Measurements from ENCODE around the gene AOC3. TPM values are rescaled to one million over a fixed set of nuclear protein-coding genes. Genes with fewer than 3 reads are reported as not detected.
"Not testable (repeated sequence)": the region's sequence is repeated elsewhere in the genome, so short reads cannot be mapped to it uniquely, and the experiment has no call there.

Gene AOC3
- total RNA-seq, 1 experiment from 2014 or later = 2.8 TPM

GRCh38 chr17:42880776-42881310, 29.8 kb downstream of the AOC3 start:
- H3K14ac ChIP-seq (ENCODE audit: insufficient read depth, low read length) = no peak overlapping the region
- no peak overlapping the region for H3K4me2 ChIP-seq (ENCODE audit: insufficient read depth, insufficient read length, low read length)
- DNase-seq = no peak
- no peaks in the 10 kb centered on the region for H4K20me1 ChIP-seq (ENCODE audit: control insufficient read depth, insufficient read depth, insufficient read length)
- H3K18ac ChIP-seq (ENCODE audit: insufficient read length, low read depth, low read length) = no peak overlapping the region
- Mint-ChIP-seq H3K4me3 (no peak overlapping the region), H3K27me3 (ENCODE audit: low read depth) (peaks cover 53% of the 10 kb centered on the region), H3K4me1 (peaks cover 30 to 31% of the 10 kb centered on the region in 2 experiments), H3K27ac (no peak overlapping the region), H3K9me3 (0 out of 5 replicates have a peak, but pooled peaks cover 0 to 3% of the 10 kb centered on the region in 2 experiments), H3K36me3 (ENCODE audit: insufficient read depth in 1 of 3, low read depth in 3 of 3) (no peaks in the 10 kb centered on the region; a peak in 1 of 7 replicates)
- H3K23me2 ChIP-seq (ENCODE audit: insufficient read length, low read depth, low read length, poor library complexity, severe bottlenecking) = no peaks in the 10 kb centered on the region
- no peaks in the 10 kb centered on the region for H3K79me2 ChIP-seq (ENCODE audit: insufficient read depth, low read length)
- no peak overlapping the region for H2AFZ ChIP-seq (ENCODE audit: low read length)
- no peak overlapping the region for H2BK5ac ChIP-seq (ENCODE audit: insufficient read length, low read length)
- no peak overlapping the region for H3K23ac ChIP-seq (ENCODE audit: insufficient read length, low read depth, low read length)
- H3K79me1 ChIP-seq (ENCODE audit: insufficient read depth, low read depth, low read length, poor library complexity, severe bottlenecking) = no peaks in the 10 kb centered on the region
- no peak overlapping the region for H3K4ac ChIP-seq (ENCODE audit: low read depth, low read length)
- no peaks in the 10 kb centered on the region; the same call in 1 of the 2 replicates for H3K4me1 ChIP-seq (ENCODE audit: insufficient read depth, low read length)
- TF ChIP-seq CTCF (conservative IDR thresholded peaks at IDR 0.05) = no peak
- H2BK15ac ChIP-seq (ENCODE audit: low read depth, low read length) = no peak overlapping the region
- H2BK12ac ChIP-seq (ENCODE audit: insufficient read length, low read depth, low read length) = no peak overlapping the region
- no peak overlapping the region for H4K8ac ChIP-seq (replicated peaks; ENCODE audit: insufficient read length, low read depth, low read length)
- no CpG with 5 or more reads among the region's 5 CpGs for WGBS (ENCODE audit: extremely low coverage, insufficient read length, low lambda C conversion rate)
- no peak overlapping the region for H2BK120ac ChIP-seq (ENCODE audit: low read depth, low read length, poor library complexity, severe bottlenecking)
- no peak overlapping the region for H3K56ac ChIP-seq (ENCODE audit: insufficient read length, low read depth, low read length)
- H3K27ac ChIP-seq (ENCODE audit: insufficient read length, low read depth, low read length) = no peak overlapping the region
- no peaks in the 10 kb centered on the region for H3K27me3 ChIP-seq (ENCODE audit: insufficient read depth, low read length)
- no peaks in the 10 kb centered on the region for H3K9me3 ChIP-seq (ENCODE audit: control insufficient read depth, low read depth, low read length)
- H3K9ac ChIP-seq (ENCODE audit: extremely low read depth, insufficient read length, low read length) = no peak overlapping the region
- no peak overlapping the region for H2BK20ac ChIP-seq (ENCODE audit: low read depth, low read length, poor library complexity, severe bottlenecking)
- H2AK5ac ChIP-seq (ENCODE audit: insufficient read length, low read length) = no peak overlapping the region
- H3T11ph ChIP-seq (ENCODE audit: low read length) = no peak overlapping the region
- no peak overlapping the region for H4K91ac ChIP-seq (ENCODE audit: insufficient read length, low read depth, low read length)
- H4K5ac ChIP-seq (ENCODE audit: insufficient read length, low read depth, low read length) = no peak overlapping the region

GRCh38 chr17:42881706-42882105, 30.7 kb downstream of the AOC3 start:
- H3K18ac ChIP-seq (ENCODE audit: insufficient read length, low read depth, low read length); H3K23me2 ChIP-seq (ENCODE audit: insufficient read length, low read depth, low read length, poor library complexity, severe bottlenecking); H3K9ac ChIP-seq (ENCODE audit: extremely low read depth, insufficient read length, low read length); H2BK5ac ChIP-seq (ENCODE audit: insufficient read length, low read length); H2BK120ac ChIP-seq (ENCODE audit: low read depth, low read length, poor library complexity, severe bottlenecking); H4K91ac ChIP-seq (ENCODE audit: insufficient read length, low read depth, low read length); H3K9me3 Mint-ChIP-seq; H3K27ac ChIP-seq (ENCODE audit: insufficient read length, low read depth, low read length); H3K4me3 Mint-ChIP-seq; H2BK12ac ChIP-seq (ENCODE audit: insufficient read length, low read depth, low read length); H2AFZ ChIP-seq (ENCODE audit: low read length); H3T11ph ChIP-seq (ENCODE audit: low read length); H3K79me1 ChIP-seq (ENCODE audit: insufficient read depth, low read depth, low read length, poor library complexity, severe bottlenecking); H3K36me3 Mint-ChIP-seq (ENCODE audit: insufficient read depth in 1 of 3, low read depth in 3 of 3); H2BK20ac ChIP-seq (ENCODE audit: low read depth, low read length, poor library complexity, severe bottlenecking); H3K23ac ChIP-seq (ENCODE audit: insufficient read length, low read depth, low read length); H3K4ac ChIP-seq (ENCODE audit: low read depth, low read length); H2AK5ac ChIP-seq (ENCODE audit: insufficient read length, low read length); H3K56ac ChIP-seq (ENCODE audit: insufficient read length, low read depth, low read length); H3K14ac ChIP-seq (ENCODE audit: insufficient read depth, low read length); H2BK15ac ChIP-seq (ENCODE audit: low read depth, low read length); H3K9me3 ChIP-seq (ENCODE audit: control insufficient read depth, low read depth, low read length); H4K5ac ChIP-seq (ENCODE audit: insufficient read length, low read depth, low read length); H3K4me1 ChIP-seq (ENCODE audit: insufficient read depth, low read length); H3K27me3 ChIP-seq (ENCODE audit: insufficient read depth, low read length); H4K20me1 ChIP-seq (ENCODE audit: control insufficient read depth, insufficient read depth, insufficient read length); H3K27ac Mint-ChIP-seq; DNase-seq; H3K79me2 ChIP-seq (ENCODE audit: insufficient read depth, low read length); H3K4me2 ChIP-seq (ENCODE audit: insufficient read depth, insufficient read length, low read length); H4K8ac ChIP-seq (replicated peaks; ENCODE audit: insufficient read length, low read depth, low read length): not testable (repeated sequence)
- H3K4me1 Mint-ChIP-seq = peaks cover 30 to 31% of the 10 kb centered on the region in 2 experiments
- no CpG with 5 or more reads among the region's 6 CpGs for WGBS (ENCODE audit: extremely low coverage, insufficient read length, low lambda C conversion rate)
- H3K27me3 Mint-ChIP-seq (ENCODE audit: low read depth) = peaks cover 48% of the 10 kb centered on the region

All from H9 (cell line).